HG03442 (cell line): Measurements from ENCODE around the gene FBXL17.
A peak's percentile ranks its signal among the peaks of the same experiment; 100 is the strongest.
"Not testable (repeated sequence)": the region's sequence is repeated elsewhere in the genome, so short reads cannot be mapped to it uniquely, and the experiment has no call there.

Source experiments
- ATAC-seq: cut with Tn5 transposase; IDR thresholded peaks from one replicate; pipeline ENCODE4 v1.9.1; 2021; ENCODE audit warnings: mild to moderate bottlenecking, moderate library complexity; ENCODE audit not compliant: unreplicated experiment

The FBXL17 gene

GRCh38 chr5:108171759-108172158 lies 210.1 kb downstream of the FBXL17 start:
- ATAC-seq: no peak

GRCh38 chr5:108168915-108169314 lies 213.0 kb downstream of the FBXL17 start:
- ATAC-seq: no peak

- ATAC-seq: no peak
These were observed 214.7 kb downstream of the FBXL17 start for GRCh38 chr5:108167174-108167573.

GRCh38 chr5:108164574-108164973 lies 217.3 kb downstream of the FBXL17 start:
- no peak for ATAC-seq

- not testable (repeated sequence) for ATAC-seq
These were observed 229.0 kb downstream of the FBXL17 start for GRCh38 chr5:108152854-108153253.

GRCh38 chr5:108149369-108149768 lies 232.5 kb downstream of the FBXL17 start:
- no peak for ATAC-seq

GRCh38 chr5:108148715-108149139 lies 233.2 kb downstream of the FBXL17 start:
- peak; percentile 81 for ATAC-seq

DNA sequence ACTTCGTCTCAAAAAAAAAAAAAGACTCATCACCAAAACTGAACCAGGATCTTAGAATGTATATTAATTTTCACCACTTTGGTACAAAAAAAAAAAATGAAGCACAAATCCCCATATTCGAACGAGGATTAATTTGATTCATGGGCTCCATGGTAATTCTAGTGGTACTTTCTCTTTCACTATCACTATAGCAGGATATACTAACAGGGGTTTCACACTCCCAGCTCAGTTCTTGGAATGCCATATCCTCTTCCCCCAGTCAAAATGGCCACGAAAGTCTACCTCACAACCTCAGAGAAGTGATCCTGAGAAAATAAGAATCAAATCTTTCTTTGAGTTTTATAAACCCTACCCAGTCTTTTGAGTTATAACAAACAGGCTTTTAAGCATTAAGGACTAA lies 235.7 kb downstream of the FBXL17 start:
- ATAC-seq: no peak

GRCh38 chr5:108145351-108145750 lies 236.5 kb downstream of the FBXL17 start:
- ATAC-seq: no peak

DNA sequence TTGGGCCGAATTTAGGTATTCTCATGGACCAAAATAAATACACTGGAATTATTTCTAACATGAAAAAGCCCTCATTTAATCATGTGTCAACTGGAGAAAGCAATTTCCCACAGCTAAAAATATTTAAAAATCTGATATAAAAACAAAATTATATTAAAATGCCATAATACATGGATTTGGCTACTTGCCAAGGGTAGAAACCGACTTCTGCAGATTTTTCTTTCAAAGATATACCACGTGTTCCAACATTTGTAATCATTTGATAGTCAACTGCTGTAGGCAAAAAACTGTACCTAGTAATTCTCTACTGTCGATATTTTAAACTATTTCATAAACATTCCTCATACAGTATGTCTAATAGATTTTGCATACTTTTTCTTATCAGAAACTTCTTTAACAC lies 237.6 kb downstream of the FBXL17 start:
- ATAC-seq: no peak

- ATAC-seq: no peak
These were observed 238.3 kb downstream of the FBXL17 start for GRCh38 chr5:108143581-108143980.

DNA sequence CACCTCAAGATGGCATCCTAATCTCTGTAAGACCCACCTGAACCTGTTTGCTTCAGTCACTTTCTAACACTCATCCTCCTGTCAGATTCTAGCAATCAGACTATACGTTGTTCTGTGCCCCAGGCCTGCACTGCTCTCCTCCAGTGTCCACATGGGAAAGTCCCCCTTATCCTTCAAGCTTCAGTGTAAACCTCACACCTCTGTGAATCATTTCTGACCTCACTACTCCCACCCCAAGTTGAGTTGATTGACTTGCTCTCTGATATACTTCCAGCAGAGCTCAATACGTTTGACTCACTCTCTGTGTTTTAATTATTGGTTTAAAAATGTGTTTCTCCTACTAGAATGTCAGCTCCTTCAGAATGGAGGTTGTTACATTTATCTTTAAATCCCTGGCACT lies 240.2 kb downstream of the FBXL17 start:
- peak; percentile 74 for ATAC-seq

DNA sequence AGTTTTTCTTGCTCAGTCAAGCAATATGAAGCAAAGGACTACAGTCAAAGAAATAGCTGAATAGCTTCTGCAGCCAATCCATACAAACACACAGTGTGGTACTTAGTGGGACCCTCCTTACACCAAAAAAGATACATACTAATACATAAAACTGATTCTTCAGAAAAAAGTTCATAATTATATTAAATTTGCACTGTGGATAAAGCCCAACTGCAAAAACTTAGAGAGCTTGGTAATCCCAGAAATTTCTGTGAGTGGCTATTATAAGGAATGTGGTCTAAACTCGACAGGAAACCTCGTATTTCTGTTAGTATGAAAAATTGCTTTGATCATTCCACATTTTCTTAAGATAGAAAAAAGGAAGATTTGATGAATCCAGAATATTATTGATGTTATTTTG lies 245.4 kb downstream of the FBXL17 start:
- ATAC-seq: no peak

- no peak for ATAC-seq
These were observed 252.8 kb downstream of the FBXL17 start for GRCh38 chr5:108129129-108129528.

GRCh38 chr5:108125771-108126511 lies 256.0 kb downstream of the FBXL17 start:
- no peak for ATAC-seq

GRCh38 chr5:108124596-108124995 lies 257.3 kb downstream of the FBXL17 start:
- no peak for ATAC-seq

DNA sequence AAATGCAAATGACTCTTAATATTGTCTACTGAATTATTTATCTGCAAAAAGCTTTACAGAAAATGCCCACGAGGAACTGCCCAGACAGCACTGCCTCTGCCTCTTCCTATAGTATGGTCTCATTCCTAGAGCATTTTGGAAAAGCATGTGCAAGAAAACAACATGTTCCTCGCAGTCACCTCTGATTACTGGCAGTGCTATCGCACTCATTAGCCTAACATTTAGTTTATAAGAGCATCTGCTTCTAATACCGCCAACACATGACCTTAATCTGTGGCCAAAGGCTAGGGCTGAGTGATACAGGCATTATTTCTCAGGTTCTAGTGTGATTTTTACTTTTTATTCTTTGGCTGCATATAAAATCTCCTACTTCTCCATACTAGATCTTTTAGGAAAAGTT lies 259.2 kb downstream of the FBXL17 start:
- ATAC-seq: no peak

- no peak for ATAC-seq
These were observed 262.9 kb downstream of the FBXL17 start for GRCh38 chr5:108118813-108119514.

DNA sequence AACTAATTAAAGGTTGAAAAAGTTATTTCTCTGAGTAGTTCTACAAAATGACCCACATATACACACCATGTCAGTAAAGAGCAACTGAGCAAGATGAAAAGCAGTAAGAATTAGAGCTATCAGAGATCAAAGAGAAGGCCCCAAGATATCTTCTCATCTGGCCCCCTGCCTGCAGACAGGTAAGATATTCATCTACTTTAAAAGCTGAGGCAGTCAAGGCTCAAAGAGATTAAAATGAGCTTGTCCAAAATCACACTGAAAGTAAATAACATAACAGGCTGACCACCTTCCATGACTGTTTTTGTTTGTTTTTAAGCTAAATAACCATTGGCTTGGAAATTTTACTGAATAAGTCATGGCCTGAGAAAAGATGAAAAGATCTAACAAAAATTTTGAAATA lies 266.2 kb downstream of the FBXL17 start:
- ATAC-seq: no peak

- no peak for ATAC-seq
These were observed 267.9 kb downstream of the FBXL17 start for GRCh38 chr5:108113950-108114349.

DNA sequence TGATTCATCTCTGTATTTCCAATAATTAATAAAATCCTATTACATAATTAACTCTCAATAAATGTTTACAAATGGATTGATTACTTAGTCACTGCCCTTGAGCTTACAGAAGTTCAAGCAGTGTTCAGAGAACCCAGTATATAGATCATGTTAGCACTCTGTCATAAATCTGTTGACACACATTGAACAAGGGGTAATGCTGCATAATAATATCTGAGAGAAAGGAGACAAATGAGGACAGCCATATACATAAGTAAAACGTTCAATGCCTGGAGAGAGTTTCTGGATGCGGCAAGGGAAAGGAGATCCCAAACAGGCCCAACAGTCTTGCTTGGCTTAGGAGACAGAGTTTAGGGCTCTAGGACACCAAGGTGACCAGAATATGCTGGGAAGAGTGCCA lies 270.2 kb downstream of the FBXL17 start:
- no peak for ATAC-seq

- ATAC-seq: no peak
These were observed 272.8 kb downstream of the FBXL17 start for GRCh38 chr5:108109059-108109458.
